HG03558 (cell line): Measurements from ENCODE around the gene CLEC9A.

Experiments used
- ATAC-seq: cut with Tn5 transposase; IDR thresholded peaks from one replicate; pipeline ENCODE4 v1.9.1; 2021; ENCODE audit warnings: moderate number of reproducible peaks; ENCODE audit not compliant: unreplicated experiment; ENCODE audit errors: extremely low read depth

Gene CLEC9A

GRCh38 chr12:10101648-10102220 is 71.3 kb downstream of the CLEC9A start:
- ATAC-seq = no peak

GRCh38 chr12:10102322-10102721 is 71.8 kb downstream of the CLEC9A start:
- no peak for ATAC-seq

GRCh38 chr12:10110256-10110844 is 79.9 kb downstream of the CLEC9A start:
- no peak for ATAC-seq

GRCh38 chr12:10111451-10111850 is 81.0 kb downstream of the CLEC9A start:
- no peak for ATAC-seq

- ATAC-seq = no peak
Observed at GRCh38 chr12:10113075-10113474, 82.6 kb downstream of the CLEC9A start.

GRCh38 chr12:10113920-10114319 is 83.4 kb downstream of the CLEC9A start:
- no peak for ATAC-seq

GRCh38 chr12:10115311-10115710 is 84.8 kb downstream of the CLEC9A start:
- no peak for ATAC-seq
